Hematopoietic multipotent progenitor cell (in vitro differentiated cells): ENCODE data around the gene DCXR. TPM values are rescaled to one million over a fixed set of nuclear protein-coding genes. Genes with fewer than 3 reads are reported as not detected.

Source experiments
- DNase-seq, 3 donors: peaks; one replicate each; pipeline ENCODE4 v3.0.0-alpha.2; 2011 to 2015; ENCODE audit warnings: low read depth in 2 of 3, low spot score in 2 of 3
- total RNA-seq: library from RNA; depleted of rRNA; stranded (reverse); fragments of >200 nt; gene quantifications from one replicate; pipeline ENCODE4 v1.2.3, GENCODE V29; 2012

The DCXR gene
- total RNA-seq, 1 donor: 57.9 TPM

DNA sequence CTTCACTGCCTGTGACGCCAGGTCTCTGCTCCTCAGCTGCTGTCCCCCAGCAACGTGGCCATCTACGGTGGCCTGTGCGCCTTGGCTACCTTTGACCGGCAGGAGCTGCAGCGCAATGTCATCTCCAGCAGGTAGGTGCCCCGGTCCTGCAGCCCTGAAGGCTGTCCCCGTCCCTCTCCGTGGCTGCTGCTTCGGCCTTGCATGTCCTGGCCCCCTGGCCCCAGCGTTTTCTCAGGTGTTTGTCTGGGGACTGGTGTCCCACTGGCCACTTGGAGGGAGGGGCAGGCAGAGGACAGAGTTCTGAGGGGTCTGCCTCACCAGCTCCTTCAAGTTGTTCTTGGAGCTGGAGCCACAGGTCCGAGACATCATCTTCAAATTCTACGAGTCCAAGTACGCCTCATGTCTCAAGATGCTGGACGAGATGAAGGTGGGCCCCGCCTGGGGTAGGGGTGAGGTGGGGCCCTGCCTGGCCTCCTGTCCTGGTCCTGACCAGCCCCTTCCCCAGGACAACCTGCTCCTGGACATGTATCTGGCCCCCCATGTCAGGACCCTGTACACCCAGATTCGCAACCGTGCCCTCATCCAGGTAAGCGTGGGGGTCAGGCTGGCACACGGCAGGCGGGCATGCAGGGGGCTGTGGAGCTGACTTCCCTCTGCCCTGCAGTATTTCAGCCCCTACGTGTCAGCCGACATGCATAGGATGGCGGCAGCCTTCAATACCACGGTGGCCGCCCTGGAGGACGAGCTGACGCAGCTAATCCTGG is 18.6 kb upstream of the DCXR start:
- no peak for DNase-seq

DNA sequence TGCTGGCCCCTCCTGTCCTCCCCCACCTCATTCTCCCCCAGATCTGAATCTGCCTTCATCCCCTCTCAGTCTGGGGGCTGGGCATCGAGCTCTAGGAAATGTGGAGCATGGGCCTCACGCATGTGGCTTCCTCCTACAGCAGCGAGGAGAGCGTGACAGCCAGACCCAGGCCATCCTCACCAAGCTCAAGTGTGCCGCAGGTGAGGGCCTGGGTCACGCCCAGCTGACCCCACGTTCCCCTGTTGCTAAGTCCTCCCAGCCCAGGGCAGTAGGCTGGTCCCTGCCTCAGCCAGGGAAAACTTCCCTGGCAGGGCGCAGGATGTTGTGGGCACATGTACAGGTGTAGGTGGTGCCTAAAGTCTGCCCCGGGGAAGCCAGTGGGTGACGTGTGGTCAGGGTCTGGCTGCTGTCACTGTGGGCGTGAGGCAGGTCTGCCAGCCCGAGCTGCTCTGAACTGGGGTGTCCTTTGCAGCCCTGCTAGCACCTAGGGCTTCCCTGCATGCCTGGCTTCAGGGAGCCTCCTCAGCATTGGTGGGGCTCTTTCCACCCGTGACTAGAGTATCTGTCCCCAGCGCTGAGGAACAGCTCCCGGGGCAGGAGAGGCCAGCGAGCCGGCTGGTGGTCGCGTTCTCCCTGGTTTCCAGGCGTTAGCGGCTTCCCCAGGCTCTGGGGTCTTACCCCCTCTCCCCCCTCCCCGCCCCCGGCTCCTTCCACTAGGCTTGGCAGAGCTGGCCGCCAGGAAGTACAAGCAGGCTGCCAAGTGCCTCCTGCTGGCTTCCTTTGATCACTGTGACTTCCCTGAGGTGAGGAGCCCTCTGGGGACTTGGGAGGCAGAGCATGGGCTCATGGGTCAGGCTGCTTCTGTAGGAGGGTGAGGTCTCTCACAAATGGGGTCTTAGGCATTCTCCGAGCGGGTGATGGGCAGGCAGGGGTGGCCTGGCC is 17.8 kb upstream of the DCXR start:
- no peak for DNase-seq

DNA sequence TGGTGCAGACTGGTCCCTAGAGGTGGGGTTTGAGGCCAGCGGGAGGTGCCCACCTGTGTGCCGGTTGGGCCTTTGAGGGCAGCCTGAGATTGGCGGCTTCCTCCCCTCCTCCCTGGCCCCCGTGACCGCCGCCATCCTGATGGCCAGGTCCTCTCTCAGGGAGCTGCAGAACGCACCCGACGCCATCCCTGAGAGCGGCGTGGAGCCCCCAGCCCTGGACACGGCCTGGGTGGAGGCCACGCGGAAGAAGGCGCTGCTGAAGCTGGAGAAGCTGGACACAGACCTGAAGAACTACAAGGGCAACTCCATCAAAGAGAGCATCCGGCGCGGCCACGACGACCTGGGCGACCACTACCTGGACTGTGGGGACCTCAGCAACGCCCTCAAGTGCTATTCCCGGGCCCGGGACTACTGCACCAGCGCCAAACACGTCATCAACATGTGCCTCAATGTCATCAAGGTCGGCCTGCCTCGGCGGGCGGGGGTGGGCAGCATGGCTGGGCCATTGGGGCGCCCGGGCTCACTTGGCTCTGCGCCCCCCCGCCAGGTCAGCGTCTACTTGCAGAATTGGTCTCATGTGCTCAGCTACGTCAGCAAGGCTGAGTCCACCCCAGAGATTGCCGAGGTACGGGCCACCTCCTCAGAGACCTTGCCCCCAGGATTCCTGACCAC is 17.0 kb upstream of the DCXR start:
- no peak for DNase-seq

DNA sequence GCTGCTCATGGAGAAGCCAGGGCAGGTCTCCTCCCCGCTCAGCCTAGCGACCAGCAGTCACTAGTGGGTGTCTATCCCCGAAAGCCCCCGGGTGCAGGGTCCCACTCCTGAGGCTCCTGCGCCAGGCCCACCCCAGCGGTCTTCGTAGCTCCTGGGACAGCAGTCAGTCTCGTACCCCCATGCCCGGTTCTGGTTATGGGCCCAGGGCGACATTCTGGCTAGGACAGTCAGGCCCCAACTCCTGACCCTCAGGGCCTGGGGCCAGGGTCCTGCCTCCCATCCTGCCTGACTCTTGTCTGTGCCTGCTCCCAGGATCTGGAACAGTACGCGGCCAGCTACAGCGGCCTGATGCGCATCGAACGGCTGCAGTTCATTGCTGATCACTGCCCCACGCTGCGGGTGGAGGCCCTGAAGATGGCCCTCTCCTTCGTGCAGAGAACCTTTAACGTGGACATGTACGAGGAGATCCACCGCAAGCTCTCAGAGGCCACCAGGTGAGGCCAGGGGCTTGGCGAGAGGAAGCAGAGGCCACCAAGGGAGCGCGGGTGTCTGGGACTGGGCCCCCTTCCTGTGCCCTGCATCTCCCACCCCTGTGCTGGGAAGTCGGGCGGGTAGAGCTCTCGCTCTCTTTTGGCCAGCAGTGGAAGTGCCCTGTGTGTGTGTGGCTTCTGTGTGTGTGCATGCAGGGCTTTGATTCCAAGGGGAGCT is 16.2 kb upstream of the DCXR start:
- no peak for DNase-seq

DNA sequence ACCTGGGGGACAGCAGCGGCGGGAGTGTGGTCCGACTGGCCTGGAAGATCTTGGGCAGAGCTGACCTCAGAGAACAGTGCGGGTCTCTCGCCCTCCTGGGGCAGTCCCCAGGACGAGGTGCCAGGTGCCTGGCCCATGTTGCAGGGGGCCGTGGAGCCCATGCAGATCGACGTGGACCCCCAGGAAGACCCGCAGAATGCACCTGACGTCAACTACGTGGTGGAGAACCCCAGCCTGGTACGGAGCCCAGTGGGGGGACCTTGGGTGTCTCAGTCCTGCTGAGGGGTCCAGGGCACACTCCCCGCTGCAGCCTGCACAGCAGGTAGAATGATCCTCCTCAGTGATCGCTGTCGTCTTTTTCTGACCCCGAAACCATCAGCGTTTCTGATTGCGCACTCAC is 15.6 kb upstream of the DCXR start:
- DNase-seq: no peak

DNA sequence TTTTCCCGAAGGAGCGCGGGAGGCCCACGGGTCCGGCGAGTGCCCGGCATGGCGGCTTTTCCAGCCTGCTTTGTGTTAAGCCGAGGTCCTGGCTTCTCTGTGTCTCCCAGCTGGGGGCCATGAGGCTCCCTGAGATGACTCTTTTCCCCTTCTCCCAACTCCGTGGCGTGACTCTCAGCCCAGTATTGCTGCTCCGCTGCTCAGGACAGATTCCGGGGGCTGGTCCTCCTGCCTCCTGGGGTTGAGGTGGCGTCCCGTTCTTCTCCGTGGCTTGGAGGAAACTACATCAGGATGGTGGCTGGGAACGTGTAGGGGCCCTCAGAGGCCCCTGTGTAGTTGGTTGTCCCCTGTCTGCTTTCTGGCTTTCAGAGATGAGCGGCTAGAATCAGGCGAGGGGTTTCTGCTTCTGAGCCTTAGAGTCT is 15.2 kb upstream of the DCXR start:
- no peak for DNase-seq

DNA sequence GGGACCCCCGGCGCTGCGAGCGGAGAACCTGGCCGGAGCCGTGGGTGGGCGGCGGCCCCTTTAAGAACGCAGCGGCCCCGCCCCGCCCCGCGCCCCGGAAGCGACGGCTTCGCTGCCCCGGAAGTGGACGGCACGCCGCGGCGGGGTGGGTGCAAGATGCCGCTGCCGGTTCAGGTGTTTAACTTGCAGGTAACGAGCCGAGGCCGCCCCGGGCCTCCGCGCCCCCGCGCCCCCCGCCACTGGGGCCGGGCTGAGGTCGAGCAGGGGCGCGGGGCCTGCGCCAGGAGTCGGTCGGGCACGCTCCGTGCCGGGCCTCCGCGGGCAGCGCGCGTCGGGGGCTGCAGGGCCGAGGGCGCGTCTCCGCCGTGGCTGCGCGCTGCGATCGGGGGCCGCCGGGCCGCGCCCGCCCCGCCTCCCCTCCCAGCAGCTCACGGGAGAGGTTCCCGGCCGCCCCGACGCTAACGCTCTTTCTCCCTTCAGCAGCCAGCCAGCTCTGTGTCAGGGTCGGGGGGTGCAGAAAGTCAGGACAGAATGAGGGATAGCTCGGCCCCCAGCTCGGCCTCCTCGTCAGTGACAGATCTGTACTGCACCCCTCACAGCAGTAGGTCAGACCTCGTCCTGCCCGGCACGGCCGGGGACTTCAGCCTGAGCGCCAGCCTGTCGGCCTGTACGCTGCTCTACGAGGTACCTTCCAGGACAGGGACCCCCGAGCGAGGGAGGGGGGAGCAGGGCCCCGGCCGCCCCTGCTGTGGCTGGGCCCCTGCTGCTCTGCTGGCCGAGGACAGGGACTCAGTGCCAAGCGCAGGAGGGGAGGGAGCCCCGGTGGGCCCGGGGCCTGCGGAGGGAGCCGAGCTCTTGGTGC is 14.5 kb upstream of the DCXR start, which contains the start of the genes GPS1 and RFNG:
Gene GPS1 (plus strand): TSS at position 123 of the 862 bp plus-strand sequence. CDS start 34 bp downstream, at position 157.
Gene RFNG (minus strand): TSS at position 36 of the 862 bp plus-strand sequence. CDS start 45 bp downstream, outside the sequence.
- DNase-seq: peak; percentile 38 to 61 (median 59)

DNA sequence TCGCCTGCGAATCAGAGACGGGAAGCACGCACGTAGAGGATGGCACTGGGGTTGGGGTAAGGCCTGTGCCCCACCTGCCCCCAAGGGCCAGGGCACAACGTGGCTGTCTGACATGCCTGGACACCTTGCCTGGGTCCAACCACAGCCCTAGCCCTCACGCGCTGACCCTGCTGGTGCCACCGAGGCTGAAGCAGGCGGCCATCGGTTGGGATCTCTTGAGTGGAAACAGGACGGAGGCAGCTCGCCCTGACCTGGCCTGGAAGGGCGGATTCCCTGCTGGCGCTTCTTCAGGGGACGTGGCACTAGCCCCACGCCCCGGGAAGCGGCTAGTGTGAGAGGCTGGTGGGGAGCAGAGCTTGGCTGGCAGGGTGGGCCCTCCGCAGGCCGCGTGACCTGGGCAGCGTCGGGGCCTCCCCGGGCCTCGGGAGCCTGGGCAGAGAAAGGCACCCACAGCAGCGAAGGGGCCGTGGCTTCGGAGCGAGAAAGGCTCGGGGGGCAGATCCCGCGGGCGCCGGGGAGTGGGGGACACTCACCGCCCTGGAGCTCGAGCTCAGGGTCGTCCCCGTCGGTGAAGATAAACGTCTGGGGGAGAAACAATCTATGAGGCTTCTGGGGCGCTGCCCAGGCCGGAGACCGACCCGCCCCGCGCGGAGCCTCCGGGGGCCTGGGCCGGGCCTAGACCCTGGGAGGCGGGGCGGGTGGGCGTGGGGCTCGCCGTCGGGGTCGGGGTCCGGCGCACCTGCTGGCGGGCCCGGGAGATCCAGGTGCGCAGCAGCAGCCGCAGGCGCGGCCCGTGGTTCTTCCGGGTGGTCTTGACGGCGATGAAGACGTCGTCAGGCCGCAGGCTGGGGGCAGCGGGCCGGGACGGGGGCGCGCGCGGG is 13.5 kb upstream of the DCXR start:
- no peak for DNase-seq

DNA sequence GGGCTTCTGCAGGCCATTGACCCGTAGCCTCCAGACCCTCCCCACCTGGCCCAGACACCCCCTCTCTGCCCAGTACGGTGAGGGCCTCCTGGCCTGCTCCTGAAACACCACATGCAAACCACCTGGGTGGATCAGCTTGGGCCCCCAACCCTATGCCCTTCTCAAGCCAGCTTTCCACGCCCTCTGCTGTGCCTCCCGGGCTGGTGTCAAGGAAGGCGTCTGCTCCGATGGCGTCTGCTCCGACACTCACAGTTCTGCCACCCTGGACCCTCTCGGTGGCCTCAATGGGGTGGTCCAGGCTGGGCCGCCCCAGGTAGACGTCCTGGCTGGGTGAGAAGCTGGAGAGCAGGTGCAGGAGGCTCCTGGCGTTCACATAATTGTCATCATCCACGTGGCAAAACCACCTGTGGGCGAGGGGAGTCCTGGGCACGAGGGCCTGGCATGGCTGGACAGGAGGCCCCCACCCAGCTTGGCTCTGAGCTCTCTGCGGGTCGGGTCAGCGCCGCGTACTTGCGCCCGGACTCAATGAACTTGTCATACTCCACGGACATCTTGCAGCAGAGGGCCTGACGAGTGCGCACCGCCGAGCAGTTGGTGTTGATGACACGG is 12.8 kb upstream of the DCXR start:
- no peak for DNase-seq

DNA sequence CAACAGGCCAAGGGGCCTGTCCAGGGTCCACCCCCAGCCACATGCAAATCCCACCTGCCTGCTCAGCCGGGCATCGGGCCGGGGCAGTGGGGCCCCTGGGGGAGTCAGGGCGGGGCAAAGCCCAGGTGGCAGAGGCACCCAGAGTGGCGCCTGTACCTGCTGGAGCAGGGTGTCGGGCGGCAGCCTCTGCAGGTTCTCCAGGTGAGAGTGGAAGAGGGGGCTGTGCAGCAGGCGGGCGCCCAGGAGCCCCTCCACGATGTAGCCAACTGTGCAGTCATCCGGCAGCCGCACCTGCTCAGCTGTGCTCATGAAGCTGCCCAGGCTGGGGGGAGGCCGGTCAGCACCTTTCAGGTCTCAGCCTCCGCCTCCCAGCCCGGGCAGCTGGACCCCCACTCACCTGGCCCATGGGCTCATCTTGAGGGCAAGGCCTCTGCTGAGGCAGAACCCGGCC is 12.0 kb upstream of the DCXR start:
- no peak for DNase-seq

DNA sequence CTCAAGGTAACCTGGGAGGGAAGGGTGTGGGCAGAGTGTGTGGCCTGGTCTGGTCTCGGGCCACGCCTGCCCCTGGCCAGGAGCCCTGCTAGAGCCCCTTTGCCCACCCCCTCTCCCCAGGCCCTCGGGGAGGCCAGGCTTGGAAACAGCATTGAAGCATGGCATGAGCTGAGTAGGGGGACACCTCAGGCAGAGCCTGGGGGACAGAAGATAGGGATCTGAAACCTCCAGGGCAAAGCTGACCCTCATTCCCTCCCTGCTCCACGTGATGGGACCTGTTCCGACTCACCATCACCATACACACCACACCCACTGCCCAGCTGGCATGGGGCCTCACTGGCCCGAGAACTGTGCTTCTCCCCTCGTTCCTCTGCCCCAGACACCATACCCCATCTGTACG is 11.6 kb upstream of the DCXR start:
- no peak for DNase-seq

DNA sequence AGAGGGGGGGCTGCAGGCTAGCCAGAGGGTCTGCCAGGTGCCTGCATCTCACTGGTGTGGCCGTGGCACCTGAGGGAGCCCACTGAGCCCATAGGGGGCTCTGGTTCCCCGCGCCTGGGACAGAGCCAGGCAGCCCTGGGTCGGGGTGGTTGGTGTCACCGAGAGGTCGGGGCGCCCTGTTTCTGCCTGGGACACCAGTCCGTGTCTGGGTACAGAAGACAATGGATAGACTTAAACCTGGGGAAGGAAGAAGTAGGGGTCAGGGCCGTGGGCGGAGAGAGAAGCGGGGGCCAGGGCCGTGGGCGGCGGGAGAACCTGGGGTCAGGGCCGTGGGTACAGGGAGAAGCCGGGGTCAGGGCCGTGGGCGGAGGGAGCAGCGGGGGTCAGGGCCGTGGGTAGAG is 11.1 kb upstream of the DCXR start:
- no peak for DNase-seq

DNA sequence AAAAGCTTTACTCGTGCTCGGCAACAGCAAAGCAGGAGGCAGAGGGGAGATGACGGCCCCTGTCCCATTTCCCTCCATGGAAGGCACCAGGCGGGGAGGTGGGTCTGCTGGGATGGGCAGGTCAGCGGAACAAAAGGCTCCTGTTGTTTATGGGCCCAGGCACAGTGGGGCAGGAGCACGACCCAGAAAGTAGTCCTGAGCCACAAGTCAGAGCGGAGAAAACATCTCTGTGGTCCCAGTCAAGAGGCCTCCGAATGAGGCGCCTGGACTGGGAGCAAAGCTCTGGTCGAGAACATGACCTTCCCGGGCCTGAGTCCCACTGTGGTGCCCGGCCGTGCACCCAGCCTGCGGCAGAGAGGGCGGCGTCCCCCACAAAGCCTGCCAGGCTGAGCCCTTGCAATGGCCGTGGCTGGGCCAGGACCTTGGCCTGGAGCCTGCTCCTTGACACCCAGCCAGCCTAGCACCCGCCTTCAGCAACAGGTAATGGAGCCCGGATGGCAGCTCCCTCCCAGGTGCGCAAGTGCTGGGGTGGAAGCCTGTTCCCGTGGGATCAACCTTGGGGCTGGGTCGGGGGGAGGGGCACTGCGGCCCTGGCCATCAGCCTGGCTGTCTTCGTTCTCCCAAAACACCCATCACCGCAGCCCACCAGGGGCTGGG is 10.5 kb upstream of the DCXR start:
- DNase-seq: no peak

DNA sequence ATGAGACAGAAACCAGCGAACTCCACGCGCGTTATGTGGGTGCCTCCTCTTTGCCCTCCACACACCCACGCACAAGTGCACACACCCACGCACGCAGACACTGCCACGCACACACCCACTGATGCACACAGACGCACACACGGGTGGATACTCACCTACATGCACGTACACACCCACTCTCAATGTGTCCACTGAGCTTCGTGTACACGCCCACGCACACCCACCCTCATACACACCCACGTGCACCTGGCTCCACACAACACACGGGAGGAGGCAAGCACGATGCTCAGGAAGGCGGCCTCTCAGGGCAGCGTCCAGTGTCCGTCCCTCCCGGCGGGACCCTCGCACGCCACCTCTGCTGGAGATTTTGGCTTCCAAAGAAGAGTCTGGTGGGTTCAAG is 9.9 kb upstream of the DCXR start:
- no peak for DNase-seq

DNA sequence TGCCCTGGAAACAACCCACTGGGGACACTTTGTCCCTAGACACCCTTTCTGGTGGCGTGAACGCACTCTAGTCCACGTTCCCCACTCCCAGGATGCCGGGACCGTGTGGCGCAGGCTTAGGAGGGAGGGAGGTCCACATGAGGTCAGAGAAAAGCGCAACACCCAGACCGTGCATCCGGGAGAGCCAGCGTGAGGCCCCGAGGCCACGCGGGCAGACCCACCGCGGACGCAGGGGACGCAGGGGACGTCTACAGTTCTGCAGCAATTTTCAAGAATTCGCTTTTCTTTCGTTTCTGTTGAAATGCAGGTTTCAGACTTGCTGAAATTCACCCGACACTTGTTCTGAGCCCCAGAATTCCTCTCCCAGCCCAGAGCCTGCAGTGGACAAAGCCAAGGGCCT is 9.4 kb upstream of the DCXR start:
- DNase-seq: no peak

DNA sequence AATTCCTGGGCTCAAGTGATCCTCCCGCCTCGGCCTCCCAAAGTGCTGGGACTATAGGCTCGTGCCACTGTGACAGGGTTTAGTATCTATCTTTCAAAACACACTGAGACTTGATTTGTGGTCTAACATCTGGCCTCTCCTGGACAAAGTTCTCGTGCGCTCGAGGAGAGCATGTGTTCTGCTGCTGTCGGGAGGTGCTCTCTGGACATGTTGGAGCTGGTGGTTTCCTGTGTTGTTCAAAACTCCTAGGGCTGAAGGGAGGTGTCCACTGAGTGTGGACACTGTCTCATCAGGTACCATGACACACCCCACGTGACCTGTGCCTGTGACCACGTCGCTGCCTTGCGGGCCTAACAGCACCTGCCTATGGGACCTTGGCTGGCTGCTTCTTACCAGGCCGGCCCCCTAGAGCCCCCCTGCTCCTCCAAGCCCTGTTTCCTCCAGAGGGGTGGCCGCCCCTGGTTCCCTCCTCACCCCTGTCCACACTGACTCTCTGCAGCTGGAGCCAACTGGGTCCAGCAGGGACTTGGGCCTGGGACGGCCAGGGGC is 8.5 kb upstream of the DCXR start:
- no peak for DNase-seq

DNA sequence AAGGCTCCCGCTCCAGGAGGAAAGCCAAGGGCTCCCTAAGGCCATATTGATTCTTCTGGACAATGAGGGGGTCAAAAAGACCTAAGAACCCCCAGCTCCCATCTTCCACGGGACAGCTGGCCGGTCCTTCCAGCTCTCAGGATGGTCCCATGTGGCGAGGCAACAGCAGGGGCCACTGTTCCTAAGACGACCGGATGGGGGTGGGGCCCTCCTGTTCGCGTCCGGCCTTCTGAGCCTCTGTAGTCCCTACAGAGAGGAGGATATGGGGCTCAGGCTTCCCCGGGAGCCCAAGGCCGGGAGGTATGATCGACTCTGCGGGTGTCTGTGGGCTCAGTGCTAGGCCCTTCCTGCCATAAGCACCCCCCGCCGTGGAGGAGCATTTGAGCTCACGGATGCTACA is 6.0 kb upstream of the DCXR start:
- no peak for DNase-seq
